NCI-H345 treated with DMSO at 0.1 percent for 48 hours (cell line): ENCODE measurements around the gene S100A2.
A peak's percentile ranks its signal among the peaks of the same experiment; 100 is the strongest.

Experiments used
- DNase-seq: peaks from one replicate; lab custom pipeline; 2025; ENCODE audit not compliant: unreplicated experiment; lab: John Stamatoyannopoulos, UW

The S100A2 gene

GRCh38 chr1:153546796-153547559 is 18.7 kb downstream of the S100A2 start:
- DNase-seq, result no peak

GRCh38 chr1:153546371-153546770 is 19.3 kb downstream of the S100A2 start:
- DNase-seq, result no peak

- peak; percentile 86 for DNase-seq
Observed at GRCh38 chr1:153545067-153546055, 20.3 kb downstream of the S100A2 start, which contains the start of gene S100A4. Gene S100A4 (minus strand): TSS chr1:153545806. CDS start chr1:153544794, 1,012 bp downstream.

- DNase-seq, result no peak
Observed at GRCh38 chr1:153544453-153545066, 21.1 kb downstream of the S100A2 start.

GRCh38 chr1:153543736-153544135 is 21.9 kb downstream of the S100A2 start:
- no peak for DNase-seq

GRCh38 chr1:153542956-153543711 is 22.5 kb downstream of the S100A2 start:
- DNase-seq, result no peak

GRCh38 chr1:153541641-153542590 is 23.7 kb downstream of the S100A2 start:
- no peak for DNase-seq

GRCh38 chr1:153540394-153541361 is 25.0 kb downstream of the S100A2 start, which contains the start of gene S100A5:
Gene S100A5 (minus strand): TSS chr1:153540934. CDS start chr1:153540191, 743 bp downstream.
- DNase-seq, result no peak

- DNase-seq, result no peak
Observed at GRCh38 chr1:153539395-153540093, 26.1 kb downstream of the S100A2 start.

GRCh38 chr1:153538315-153538821 is 27.3 kb downstream of the S100A2 start:
- no peak for DNase-seq

GRCh38 chr1:153537376-153537730 is 28.3 kb downstream of the S100A2 start:
- DNase-seq, result no peak

GRCh38 chr1:153536671-153537375 is 28.8 kb downstream of the S100A2 start:
- DNase-seq, result no peak

GRCh38 chr1:153536012-153536670 is 29.5 kb downstream of the S100A2 start:
- DNase-seq, result peak; percentile 63

GRCh38 chr1:153535242-153536011 is 30.2 kb downstream of the S100A2 start, which contains the start of gene S100A6:
Gene S100A6 (minus strand): TSS chr1:153535991. CDS start chr1:153535339, 652 bp downstream.
- DNase-seq, result no peak

GRCh38 chr1:153534925-153535241 is 30.8 kb downstream of the S100A2 start:
- no peak for DNase-seq
